Activated gamma-delta T cell treated with anti-CD3 and anti-CD28 coated beads, Interleukin-2, amount 50 U/mL, for 16 hours (primary cell): ENCODE results near the gene CFDP1.

ENCODE experiments used
- DNase-seq: peaks from one replicate; pipeline ENCODE4 v3.0.0-alpha.2; 2020; ENCODE audit warnings: low read depth

Gene CFDP1

GRCh38 chr16:75319513-75320411 is 113.5 kb downstream of the CFDP1 start:
- no peak for DNase-seq

GRCh38 chr16:75318737-75319136 is 114.6 kb downstream of the CFDP1 start:
- DNase-seq = no peak

- DNase-seq = no peak
Observed at GRCh38 chr16:75317532-75317931, 115.8 kb downstream of the CFDP1 start.

GRCh38 chr16:75317101-75317522 is 116.2 kb downstream of the CFDP1 start:
- DNase-seq = no peak

- no peak for DNase-seq
Observed at GRCh38 chr16:75315539-75316306, 117.6 kb downstream of the CFDP1 start.

- no peak for DNase-seq
Observed at GRCh38 chr16:75312875-75313274, 120.4 kb downstream of the CFDP1 start.

GRCh38 chr16:75311383-75311938 is 121.8 kb downstream of the CFDP1 start:
- DNase-seq = no peak

- no peak for DNase-seq
Observed at GRCh38 chr16:75310541-75310940, 122.8 kb downstream of the CFDP1 start.

GRCh38 chr16:75309899-75310430 is 123.3 kb downstream of the CFDP1 start:
- no peak for DNase-seq

- no peak for DNase-seq
Observed at GRCh38 chr16:75309156-75309555, 124.1 kb downstream of the CFDP1 start.

GRCh38 chr16:75308011-75308410 is 125.3 kb downstream of the CFDP1 start:
- no peak for DNase-seq

- DNase-seq = no peak
Observed at GRCh38 chr16:75307506-75307905, 125.8 kb downstream of the CFDP1 start.

GRCh38 chr16:75306099-75306762 is 127.1 kb downstream of the CFDP1 start:
- DNase-seq = no peak

GRCh38 chr16:75305364-75306098 is 127.8 kb downstream of the CFDP1 start:
- peak; percentile 22 for DNase-seq

GRCh38 chr16:75304521-75305363 is 128.6 kb downstream of the CFDP1 start:
- DNase-seq = no peak

- DNase-seq = no peak
Observed at GRCh38 chr16:75301804-75302203, 131.5 kb downstream of the CFDP1 start.

- no peak for DNase-seq
Observed at GRCh38 chr16:75298267-75298666, 135.0 kb downstream of the CFDP1 start.

GRCh38 chr16:75296606-75297005 is 136.7 kb downstream of the CFDP1 start:
- DNase-seq = no peak

- DNase-seq = no peak
Observed at GRCh38 chr16:75294773-75295459, 138.4 kb downstream of the CFDP1 start.

GRCh38 chr16:75293772-75294171 is 139.5 kb downstream of the CFDP1 start:
- DNase-seq = no peak
